Activated CD4-positive, alpha-beta T cell treated with anti-CD3 and anti-CD28 coated beads, Interleukin-2, amount 10 ng/mL, durations not matched to agents 24 days and 14 days (primary cell): ENCODE measurements around the gene GALNT2. TPM values are rescaled to one million over a fixed set of nuclear protein-coding genes. Genes with fewer than 3 reads are reported as not detected.
A peak's percentile ranks its signal among the peaks of the same experiment; 100 is the strongest.

Experiments used
- DNase-seq: peaks from one replicate; pipeline ENCODE4 v3.0.0; 2022
- H3K27ac Mint-ChIP-seq: one replicate; pipeline ENCODE4 v1.8.0; 2022; ENCODE audit warnings: mild to moderate bottlenecking, mixed read lengths
- H3K27me3 Mint-ChIP-seq: one replicate; pipeline ENCODE4 v1.8.0; 2022; ENCODE audit warnings: mixed read lengths
- H3K36me3 Mint-ChIP-seq: one replicate; pipeline ENCODE4 v1.8.0; 2022; ENCODE audit warnings: low read depth, mild to moderate bottlenecking, mixed read lengths
- H3K4me1 Mint-ChIP-seq: one replicate; pipeline ENCODE4 v1.8.0; 2021; ENCODE audit warnings: mixed read lengths
- H3K4me3 Mint-ChIP-seq: one replicate; pipeline ENCODE4 v1.8.0; 2022; ENCODE audit warnings: mild to moderate bottlenecking, moderate library complexity, mixed read lengths
- H3K9me3 Mint-ChIP-seq: one replicate; pipeline ENCODE4 v1.8.0; 2021; ENCODE audit warnings: mixed read lengths
- intact Hi-C: fragments of 100-400 bp; cut with micrococcal nuclease; formaldehyde crosslinking; loops from one replicate; pipeline ENCODE4 v1.15.1; 2023
- total RNA-seq: library from RNA; stranded (reverse); gene quantifications from 2 replicates; pipeline ENCODE4 v1.2.3, GENCODE V29; 2022

Gene GALNT2
- total RNA-seq, 1 donor from 2014 or later = 72.4 TPM

GRCh38 chr1:230195199-230195598 lies 128.2 kb downstream of the GALNT2 start:
- Mint-ChIP-seq H3K4me3 (no peak overlapping the region), H3K27me3 (no peaks in the 10 kb centered on the region), H3K36me3 (peaks cover 2% of the 10 kb centered on the region), H3K27ac (peak overlapping the region; percentile 27), H3K4me1 (peaks cover 18% of the 10 kb centered on the region), H3K9me3 (no peaks in the 10 kb centered on the region)
- intact Hi-C loops = no loop called here
- DNase-seq = no peak

- DNase-seq = no peak
- no peaks in the 10 kb centered on the region for H3K9me3 Mint-ChIP-seq
- no peak overlapping the region for H3K27ac Mint-ChIP-seq
- H3K4me1 Mint-ChIP-seq = peaks cover 18% of the 10 kb centered on the region
- no peak overlapping the region for H3K4me3 Mint-ChIP-seq
- H3K36me3 Mint-ChIP-seq = no peaks in the 10 kb centered on the region
- intact Hi-C loops = no loop called here
- no peaks in the 10 kb centered on the region for H3K27me3 Mint-ChIP-seq
Measured at GRCh38 chr1:230196077-230196476, 129.0 kb downstream of the GALNT2 start.

- Mint-ChIP-seq H3K27ac (no peak overlapping the region), H3K27me3 (no peaks in the 10 kb centered on the region), H3K4me3 (no peak overlapping the region), H3K4me1 (peaks cover 19% of the 10 kb centered on the region), H3K36me3 (peaks cover 5% of the 10 kb centered on the region), H3K9me3 (no peaks in the 10 kb centered on the region)
- intact Hi-C loops = no loop called here
- no peak for DNase-seq
Measured at GRCh38 chr1:230197644-230198567, 130.9 kb downstream of the GALNT2 start.

GRCh38 chr1:230199034-230199433 lies 132.0 kb downstream of the GALNT2 start:
- Mint-ChIP-seq H3K36me3 (peaks cover 14% of the 10 kb centered on the region), H3K4me3 (no peak overlapping the region), H3K27ac (no peak overlapping the region), H3K4me1 (peaks cover 16% of the 10 kb centered on the region), H3K9me3 (no peaks in the 10 kb centered on the region), H3K27me3 (no peaks in the 10 kb centered on the region)
- intact Hi-C loops = no loop called here
- no peak for DNase-seq

GRCh38 chr1:230199554-230199953 lies 132.5 kb downstream of the GALNT2 start:
- peaks cover 16% of the 10 kb centered on the region for H3K4me1 Mint-ChIP-seq
- no peak for DNase-seq
- no peak overlapping the region for H3K27ac Mint-ChIP-seq
- intact Hi-C loops = no loop called here
- no peak overlapping the region for H3K4me3 Mint-ChIP-seq
- no peaks in the 10 kb centered on the region for H3K27me3 Mint-ChIP-seq
- no peaks in the 10 kb centered on the region for H3K9me3 Mint-ChIP-seq
- peaks cover 16% of the 10 kb centered on the region for H3K36me3 Mint-ChIP-seq

GRCh38 chr1:230200276-230200675 lies 133.2 kb downstream of the GALNT2 start:
- Mint-ChIP-seq H3K27ac (no peak overlapping the region), H3K36me3 (peaks cover 21% of the 10 kb centered on the region)
- intact Hi-C loops = no loop called here

GRCh38 chr1:230201445-230201844 lies 134.4 kb downstream of the GALNT2 start:
- Mint-ChIP-seq H3K27me3 (no peaks in the 10 kb centered on the region), H3K27ac (no peak overlapping the region), H3K4me1 (peaks cover 19% of the 10 kb centered on the region), H3K9me3 (no peaks in the 10 kb centered on the region), H3K36me3 (peaks cover 28% of the 10 kb centered on the region), H3K4me3 (no peak overlapping the region)
- intact Hi-C loops = no loop called here
- DNase-seq = no peak

More at GRCh38 chr1:230200276-230200675, 133.2 kb downstream of the GALNT2 start:
- Mint-ChIP-seq H3K4me1 (peaks cover 16% of the 10 kb centered on the region), H3K4me3 (no peak overlapping the region), H3K9me3 (no peaks in the 10 kb centered on the region), H3K27me3 (no peaks in the 10 kb centered on the region)
- no peak for DNase-seq

- Mint-ChIP-seq H3K4me3 (no peak overlapping the region), H3K27me3 (no peaks in the 10 kb centered on the region), H3K9me3 (no peaks in the 10 kb centered on the region), H3K4me1 (peaks cover 30% of the 10 kb centered on the region), H3K27ac (peak overlapping the region; percentile 47), H3K36me3 (peaks cover 32% of the 10 kb centered on the region)
- intact Hi-C loops = no loop called here
- DNase-seq = no peak
Measured at GRCh38 chr1:230204842-230205241, 137.8 kb downstream of the GALNT2 start.

- no peaks in the 10 kb centered on the region for H3K9me3 Mint-ChIP-seq
- H3K4me1 Mint-ChIP-seq = peaks cover 39% of the 10 kb centered on the region
- intact Hi-C loops = no loop called here
- H3K4me3 Mint-ChIP-seq = no peak overlapping the region
- no peak for DNase-seq
- no peaks in the 10 kb centered on the region for H3K27me3 Mint-ChIP-seq
- peaks cover 39% of the 10 kb centered on the region for H3K36me3 Mint-ChIP-seq
- H3K27ac Mint-ChIP-seq = peak overlapping the region; percentile 30
Measured at GRCh38 chr1:230205719-230206198, 138.7 kb downstream of the GALNT2 start.

GRCh38 chr1:230206207-230206606 lies 139.2 kb downstream of the GALNT2 start:
- peaks cover 40% of the 10 kb centered on the region for H3K36me3 Mint-ChIP-seq
- no peaks in the 10 kb centered on the region for H3K9me3 Mint-ChIP-seq
- H3K27me3 Mint-ChIP-seq = no peaks in the 10 kb centered on the region

GRCh38 chr1:230206976-230207375 lies 139.9 kb downstream of the GALNT2 start:
- Mint-ChIP-seq H3K36me3 (peaks cover 43% of the 10 kb centered on the region), H3K27ac (peak overlapping the region; percentile 3), H3K4me1 (peaks cover 47% of the 10 kb centered on the region), H3K4me3 (no peak overlapping the region), H3K27me3 (no peaks in the 10 kb centered on the region), H3K9me3 (no peaks in the 10 kb centered on the region)
- intact Hi-C loops = no loop called here
- DNase-seq = no peak

More at GRCh38 chr1:230206207-230206606, 139.2 kb downstream of the GALNT2 start:
- DNase-seq = no peak
- H3K4me3 Mint-ChIP-seq = no peak overlapping the region
- peak overlapping the region; percentile 30 for H3K27ac Mint-ChIP-seq
- intact Hi-C loops = no loop called here
- peaks cover 43% of the 10 kb centered on the region for H3K4me1 Mint-ChIP-seq

- peak overlapping the region; percentile 99 for H3K27ac Mint-ChIP-seq
Measured at GRCh38 chr1:230207598-230207997, 140.6 kb downstream of the GALNT2 start.

GRCh38 chr1:230208619-230209261 lies 141.7 kb downstream of the GALNT2 start:
- Mint-ChIP-seq H3K27me3 (no peaks in the 10 kb centered on the region), H3K4me1 (peaks cover 62% of the 10 kb centered on the region), H3K9me3 (no peaks in the 10 kb centered on the region), H3K36me3 (peaks cover 38% of the 10 kb centered on the region), H3K4me3 (peak overlapping the region; percentile 75), H3K27ac (peak overlapping the region; percentile 99)
- intact Hi-C loops = loop anchor here (1.0 to 2.0 kb wide), 8 partner anchors 22 to 140 kb away; no protein-coding TSS in a partner anchor
- DNase-seq = peak; percentile 76

More at GRCh38 chr1:230207598-230207997, 140.6 kb downstream of the GALNT2 start:
- Mint-ChIP-seq H3K36me3 (peaks cover 41% of the 10 kb centered on the region), H3K27me3 (no peaks in the 10 kb centered on the region), H3K4me1 (peaks cover 50% of the 10 kb centered on the region), H3K4me3 (no peak overlapping the region), H3K9me3 (no peaks in the 10 kb centered on the region)
- DNase-seq = no peak
- intact Hi-C loops = no loop called here
